Activated T-helper 2 cell treated with anti-CD3 and anti-CD28 coated beads, Interferon-gamma antibody, Interleukin-2, Interleukin-4, amounts not matched to agents 10 μg/mL and 5 μg/mL and 100 μg/mL, durations not matched to agents 14 hours and 24 hours and 36 hours (primary cell): ENCODE measurements around the gene TLN1. TPM values are rescaled to one million over a fixed set of nuclear protein-coding genes. Genes with fewer than 3 reads are reported as not detected.

Source experiments
- DNase-seq: peaks from one replicate; pipeline ENCODE4 v3.0.0; 2021; ENCODE audit warnings: low spot score
- H3K27ac Mint-ChIP-seq: one replicate; pipeline ENCODE4 v1.8.0; 2021; ENCODE audit warnings: mixed read lengths
- H3K27me3 Mint-ChIP-seq: one replicate; pipeline ENCODE4 v1.8.0; 2021; ENCODE audit warnings: low read depth, mixed read lengths
- H3K36me3 Mint-ChIP-seq: one replicate; pipeline ENCODE4 v1.8.0; 2021; ENCODE audit warnings: low read depth, mixed read lengths
- H3K4me1 Mint-ChIP-seq: one replicate; pipeline ENCODE4 v1.8.0; 2021; ENCODE audit warnings: low read depth, mixed read lengths
- H3K4me3 Mint-ChIP-seq: one replicate; pipeline ENCODE4 v1.8.0; 2021; ENCODE audit warnings: low read depth, mild to moderate bottlenecking, moderate library complexity, mixed read lengths
- H3K9me3 Mint-ChIP-seq: one replicate; pipeline ENCODE4 v1.8.0; 2021; ENCODE audit warnings: mixed read lengths
- intact Hi-C: fragments of 100-400 bp; cut with micrococcal nuclease; formaldehyde crosslinking; loops from one replicate; pipeline ENCODE4 v1.15.1; 2023
- total RNA-seq: library from RNA; stranded (reverse); gene quantifications from 2 replicates; pipeline ENCODE4 v1.2.3, GENCODE V29; 2022

The TLN1 gene
- total RNA-seq, 1 donor from 2014 or later, result 253 TPM

GRCh38 chr9:35708146-35708545 is 23.8 kb downstream of the TLN1 start:
- H3K4me3 Mint-ChIP-seq, result no peak overlapping the region
- H3K27ac Mint-ChIP-seq, result no peak overlapping the region
- no peaks in the 10 kb centered on the region for H3K9me3 Mint-ChIP-seq
- H3K4me1 Mint-ChIP-seq, result peaks cover 2% of the 10 kb centered on the region
- intact Hi-C loops, result no loop called here
- H3K36me3 Mint-ChIP-seq, result peaks cover 88% of the 10 kb centered on the region
- DNase-seq, result no peak
- no peaks in the 10 kb centered on the region for H3K27me3 Mint-ChIP-seq

- Mint-ChIP-seq H3K4me3 (no peak overlapping the region), H3K27ac (no peak overlapping the region), H3K27me3 (no peaks in the 10 kb centered on the region), H3K36me3 (peaks cover 85% of the 10 kb centered on the region), H3K9me3 (no peaks in the 10 kb centered on the region), H3K4me1 (no peaks in the 10 kb centered on the region)
- no peak for DNase-seq
- intact Hi-C loops, result no loop called here
These were observed 25.0 kb downstream of the TLN1 start for GRCh38 chr9:35706951-35707350.

DNA sequence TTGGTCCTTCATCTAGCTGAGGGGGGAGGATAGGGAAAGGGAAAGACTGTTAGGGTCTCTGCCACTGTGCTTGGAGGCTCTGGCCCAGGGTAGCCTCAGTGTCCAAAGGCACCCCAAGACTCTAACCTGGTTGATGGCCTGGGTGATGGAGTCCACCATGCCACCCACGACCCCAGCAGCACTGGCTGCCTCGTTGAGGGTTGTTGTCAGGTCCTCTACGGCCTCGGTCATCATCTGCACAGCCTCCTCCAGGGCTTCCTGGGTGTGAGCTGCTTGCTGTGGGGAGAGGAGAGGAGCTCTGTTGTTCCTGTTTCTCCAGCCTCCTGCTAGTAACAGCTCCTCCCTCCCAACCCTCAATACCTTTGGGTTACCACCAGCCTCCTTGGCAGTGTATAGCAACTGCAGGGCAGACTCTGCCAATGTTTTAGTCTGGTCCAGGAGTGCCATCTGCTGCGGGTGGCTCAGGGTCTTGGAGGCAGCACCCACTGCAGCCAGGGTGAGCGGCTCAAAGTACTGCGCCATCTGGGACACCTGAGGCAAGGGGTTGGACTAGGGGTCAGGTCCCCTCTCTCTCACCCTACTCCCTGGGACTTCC is 26.1 kb downstream of the TLN1 start:
- intact Hi-C loops, result no loop called here
- H3K27ac Mint-ChIP-seq, result no peak overlapping the region
- peaks cover 75% of the 10 kb centered on the region for H3K36me3 Mint-ChIP-seq
- no peak overlapping the region for H3K4me3 Mint-ChIP-seq
- no peaks in the 10 kb centered on the region for H3K27me3 Mint-ChIP-seq
- DNase-seq, result no peak
- H3K9me3 Mint-ChIP-seq, result no peaks in the 10 kb centered on the region
- no peaks in the 10 kb centered on the region for H3K4me1 Mint-ChIP-seq

DNA sequence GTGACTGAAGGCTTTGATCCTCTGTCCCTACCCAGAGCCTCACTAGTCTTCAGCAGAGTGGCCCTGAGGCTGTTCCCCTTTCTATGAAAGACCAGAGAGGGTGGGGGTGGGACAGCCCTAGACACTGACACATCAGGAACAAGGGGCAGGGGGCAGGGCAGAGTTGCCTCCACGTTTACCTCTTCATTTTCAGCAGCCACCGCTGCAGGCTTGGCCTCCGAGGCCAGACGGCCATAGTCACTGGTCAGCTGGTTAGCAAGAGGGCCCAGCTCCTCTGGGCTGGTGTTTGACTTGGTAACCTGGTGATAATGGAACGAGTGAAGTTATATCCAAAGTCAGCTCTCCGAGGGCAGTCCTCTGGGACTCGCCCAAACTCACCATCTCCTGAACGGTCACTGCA is 26.6 kb downstream of the TLN1 start:
- no peak for DNase-seq
- no peaks in the 10 kb centered on the region for H3K9me3 Mint-ChIP-seq
- no peak overlapping the region for H3K4me3 Mint-ChIP-seq
- no peak overlapping the region for H3K27ac Mint-ChIP-seq
- intact Hi-C loops, result no loop called here
- H3K27me3 Mint-ChIP-seq, result no peaks in the 10 kb centered on the region
- H3K4me1 Mint-ChIP-seq, result no peaks in the 10 kb centered on the region
- H3K36me3 Mint-ChIP-seq, result peaks cover 69% of the 10 kb centered on the region

DNA sequence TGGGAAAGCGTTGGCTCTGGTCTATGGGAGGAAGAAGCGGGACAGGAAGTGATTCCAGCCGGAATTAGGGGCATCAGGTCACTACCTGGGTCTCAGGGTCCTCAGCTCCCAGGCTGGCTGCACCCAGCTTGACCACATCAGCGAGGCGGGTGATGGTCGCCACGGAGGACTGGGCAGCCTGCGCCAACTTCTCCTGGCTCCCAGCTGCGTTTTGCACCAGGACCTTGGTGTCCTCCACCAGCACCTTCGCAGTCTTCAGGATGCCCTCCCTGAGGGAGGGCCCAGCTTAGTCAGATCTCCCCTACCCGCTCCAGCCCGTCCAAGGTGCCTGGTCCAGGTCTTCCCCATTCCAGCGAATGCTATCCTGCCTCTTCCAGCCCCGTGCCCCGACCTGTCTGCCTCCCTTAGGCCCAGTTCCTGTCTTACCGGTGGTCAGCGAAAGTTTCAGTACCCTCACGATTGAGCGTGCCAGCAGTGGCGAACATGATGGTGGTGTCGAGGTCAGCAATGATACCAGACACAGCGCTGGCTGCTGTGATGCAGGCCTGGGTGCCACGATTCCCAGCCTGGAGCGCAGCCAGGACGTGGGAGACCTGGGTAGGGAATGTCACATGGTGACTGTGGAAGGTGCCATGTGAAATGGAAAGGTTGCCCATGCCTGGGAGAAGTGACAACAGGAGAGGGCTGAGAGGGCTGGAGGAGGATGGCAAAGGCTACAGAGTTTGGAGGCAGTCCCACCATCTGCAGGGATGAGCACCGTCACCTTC is 27.9 kb downstream of the TLN1 start:
- H3K27ac Mint-ChIP-seq, result no peak overlapping the region
- H3K36me3 Mint-ChIP-seq, result peaks cover 63% of the 10 kb centered on the region
- no peak for DNase-seq
- no peaks in the 10 kb centered on the region for H3K4me1 Mint-ChIP-seq
- no peaks in the 10 kb centered on the region for H3K9me3 Mint-ChIP-seq
- no peaks in the 10 kb centered on the region for H3K27me3 Mint-ChIP-seq
- no peak overlapping the region for H3K4me3 Mint-ChIP-seq
- intact Hi-C loops, result no loop called here

- intact Hi-C loops, result no loop called here
- H3K27ac Mint-ChIP-seq, result no peak overlapping the region
- no peaks in the 10 kb centered on the region for H3K4me1 Mint-ChIP-seq
- DNase-seq, result no peak
- no peaks in the 10 kb centered on the region for H3K27me3 Mint-ChIP-seq
- H3K36me3 Mint-ChIP-seq, result peaks cover 53% of the 10 kb centered on the region
- H3K9me3 Mint-ChIP-seq, result no peaks in the 10 kb centered on the region
- no peak overlapping the region for H3K4me3 Mint-ChIP-seq
These were observed 29.3 kb downstream of the TLN1 start for GRCh38 chr9:35702696-35703095.

- Mint-ChIP-seq H3K27ac (no peak overlapping the region), H3K36me3 (peaks cover 51% of the 10 kb centered on the region), H3K4me3 (no peak overlapping the region), H3K9me3 (no peaks in the 10 kb centered on the region), H3K4me1 (peaks cover 2% of the 10 kb centered on the region), H3K27me3 (no peaks in the 10 kb centered on the region)
- intact Hi-C loops, result no loop called here
- no peak for DNase-seq
These were observed 31.1 kb downstream of the TLN1 start for GRCh38 chr9:35700942-35701341.

- Mint-ChIP-seq H3K27ac (no peak overlapping the region), H3K4me1 (peaks cover 2% of the 10 kb centered on the region), H3K36me3 (peaks cover 47% of the 10 kb centered on the region), H3K27me3 (no peaks in the 10 kb centered on the region), H3K9me3 (no peaks in the 10 kb centered on the region), H3K4me3 (no peak overlapping the region)
- intact Hi-C loops, result no loop called here
- no peak for DNase-seq
These were observed 32.0 kb downstream of the TLN1 start for GRCh38 chr9:35700031-35700430.

DNA sequence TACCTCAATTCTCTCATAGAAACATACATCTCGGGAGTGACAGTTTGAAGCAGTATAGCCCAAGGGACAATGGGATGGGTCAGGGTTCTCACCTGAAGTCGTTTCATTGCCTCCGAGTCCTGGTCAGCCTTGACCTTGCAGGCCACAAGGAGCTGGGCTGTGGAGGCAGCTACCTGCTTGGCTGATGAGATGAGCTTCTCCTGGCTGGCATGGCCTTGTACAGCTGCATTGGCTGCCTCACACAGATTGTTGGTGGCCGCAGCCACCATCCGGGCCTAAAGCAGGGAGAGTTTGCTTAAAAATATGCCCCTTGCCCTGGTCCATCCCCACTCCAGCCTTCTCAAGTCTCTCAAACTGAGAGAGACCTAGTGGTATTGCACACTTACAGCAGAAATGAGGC is 33.8 kb downstream of the TLN1 start:
- Mint-ChIP-seq H3K27me3 (no peaks in the 10 kb centered on the region), H3K9me3 (no peaks in the 10 kb centered on the region), H3K36me3 (peaks cover 30% of the 10 kb centered on the region), H3K27ac (no peak overlapping the region), H3K4me1 (peaks cover 2% of the 10 kb centered on the region), H3K4me3 (no peak overlapping the region)
- intact Hi-C loops, result no loop called here
- no peak for DNase-seq

DNA sequence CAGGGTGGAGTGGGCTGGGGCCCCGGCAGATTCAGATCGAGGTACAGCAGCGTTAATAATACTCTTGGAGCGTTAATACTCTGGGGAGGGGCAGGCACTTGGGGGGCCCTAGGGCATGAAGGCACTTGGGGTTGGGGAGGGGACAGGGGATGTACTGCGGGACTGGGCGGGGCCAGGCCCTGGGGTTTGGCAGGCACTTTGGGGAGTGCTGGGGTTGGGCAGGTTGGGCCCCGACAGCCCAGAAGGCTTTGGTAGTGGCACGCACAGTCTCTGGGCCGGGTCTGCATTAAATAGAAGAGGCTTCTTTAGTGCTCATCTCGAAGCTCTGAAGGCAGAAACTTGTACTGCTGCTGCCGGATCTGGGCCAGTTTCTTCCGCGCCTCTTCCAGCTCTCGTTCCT is 34.5 kb downstream of the TLN1 start:
- Mint-ChIP-seq H3K4me1 (peaks cover 2% of the 10 kb centered on the region), H3K9me3 (no peaks in the 10 kb centered on the region), H3K27me3 (no peaks in the 10 kb centered on the region), H3K4me3 (no peak overlapping the region), H3K36me3 (peaks cover 23% of the 10 kb centered on the region), H3K27ac (no peak overlapping the region)
- DNase-seq, result no peak
- intact Hi-C loops, result loop anchor here (2.0 kb wide), 1 partner anchor 51 kb away; no protein-coding TSS in a partner anchor

GRCh38 chr9:35696520-35697215 is 35.3 kb downstream of the TLN1 start:
- Mint-ChIP-seq H3K27ac (no peak overlapping the region), H3K9me3 (no peaks in the 10 kb centered on the region), H3K4me1 (peaks cover 2% of the 10 kb centered on the region), H3K4me3 (no peak overlapping the region), H3K27me3 (no peaks in the 10 kb centered on the region), H3K36me3 (peaks cover 22% of the 10 kb centered on the region)
- DNase-seq, result peak; percentile 40
- intact Hi-C loops, result loop anchor here (2.0 kb wide), 1 partner anchor 50 kb away; no protein-coding TSS in a partner anchor

DNA sequence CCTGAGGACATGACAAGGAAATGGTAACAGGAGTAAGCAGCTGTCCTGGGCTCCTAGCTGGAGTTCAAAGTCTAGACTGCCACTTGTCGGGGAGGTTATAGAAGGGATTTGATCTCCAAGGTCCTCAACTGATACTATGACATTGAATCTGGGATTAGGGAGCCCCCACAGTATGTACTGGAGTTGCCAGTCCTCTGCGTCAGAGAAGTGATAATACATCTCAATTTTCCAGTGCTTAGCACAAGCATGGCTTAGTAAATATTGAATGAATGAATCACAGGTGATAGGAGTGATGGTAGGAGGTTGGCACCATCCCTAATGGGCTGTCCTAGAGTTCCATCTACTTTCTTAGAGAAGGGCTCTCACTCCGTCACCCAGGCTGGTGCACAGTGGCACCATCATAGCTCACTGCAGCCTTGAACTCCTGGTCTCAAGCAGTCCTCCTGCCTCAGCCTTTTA is 36.0 kb downstream of the TLN1 start:
- H3K27ac Mint-ChIP-seq, result no peak overlapping the region
- H3K9me3 Mint-ChIP-seq, result no peaks in the 10 kb centered on the region
- H3K27me3 Mint-ChIP-seq, result no peaks in the 10 kb centered on the region
- H3K4me3 Mint-ChIP-seq, result no peak overlapping the region
- H3K4me1 Mint-ChIP-seq, result peaks cover 2% of the 10 kb centered on the region
- DNase-seq, result no peak
- intact Hi-C loops, result loop anchor here (2.0 kb wide), 1 partner anchor 49 kb away; no protein-coding TSS in a partner anchor
- peaks cover 22% of the 10 kb centered on the region for H3K36me3 Mint-ChIP-seq
